ENCODE measurements around the gene BMP3. TPM values are rescaled to one million over a fixed set of nuclear protein-coding genes. Genes with fewer than 3 reads are reported as not detected.

BMP3 gene
- 0.07 TPM in 2 of 3 replicates, not detected in the other for total RNA-seq

DNA sequence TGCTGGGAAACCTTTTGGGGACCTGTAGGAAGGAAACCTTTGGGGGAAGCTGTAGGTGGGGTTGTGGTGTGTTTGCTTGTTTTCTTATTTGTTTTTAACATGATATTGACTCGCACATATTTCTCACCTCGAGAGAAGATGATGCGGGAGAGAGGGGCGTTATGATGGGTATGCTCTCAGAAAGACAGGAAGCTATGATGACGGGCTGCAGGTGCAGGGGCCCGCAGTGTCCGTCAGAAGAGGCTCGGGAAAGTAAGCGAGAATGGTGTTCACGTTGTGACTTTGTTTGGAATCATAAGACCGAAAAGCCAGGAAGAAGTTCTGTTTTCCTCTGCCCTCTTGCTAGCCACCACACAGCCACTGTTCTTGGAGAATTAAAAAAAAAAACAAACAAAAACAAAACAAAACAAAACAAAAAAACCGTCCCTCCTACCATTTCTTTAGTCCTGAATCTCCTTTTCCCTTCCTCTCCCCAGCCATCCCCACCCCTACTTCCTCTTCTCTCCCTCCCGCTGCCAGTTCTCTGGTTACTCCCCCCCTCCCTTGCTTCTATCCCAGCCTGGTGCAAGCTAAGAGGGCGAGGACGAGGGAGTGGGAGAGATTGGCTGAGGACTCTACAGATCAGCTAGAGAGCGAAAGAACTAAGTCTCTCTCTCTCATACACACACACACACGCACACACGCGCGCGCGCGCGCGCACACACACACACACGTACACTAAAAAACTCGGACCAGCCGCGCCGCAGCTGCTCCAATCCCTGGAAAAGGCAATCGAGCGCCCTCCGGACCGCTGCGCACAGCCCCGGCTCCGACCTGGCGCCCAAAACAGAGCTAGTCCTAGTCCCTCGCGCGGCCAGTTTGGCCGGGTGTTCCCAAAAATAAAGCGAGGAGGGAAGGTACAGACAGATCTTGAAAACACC lies at the start of gene BMP3:
Gene BMP3, plus strand, starts transcription at position 648 of the 920 bp plus-strand sequence. CDS start 577 bp downstream, outside the sequence.
- peak in 1 of 2 experiments; percentile 47 for DNase-seq (ENCODE audit: low spot score in 2 of 2, unreplicated experiment in 2 of 2)
- peaks cover 100% of the 10 kb centered on the region for H3K27me3 Mint-ChIP-seq (ENCODE audit: low read depth)
- TF ChIP-seq, protein P1, sequence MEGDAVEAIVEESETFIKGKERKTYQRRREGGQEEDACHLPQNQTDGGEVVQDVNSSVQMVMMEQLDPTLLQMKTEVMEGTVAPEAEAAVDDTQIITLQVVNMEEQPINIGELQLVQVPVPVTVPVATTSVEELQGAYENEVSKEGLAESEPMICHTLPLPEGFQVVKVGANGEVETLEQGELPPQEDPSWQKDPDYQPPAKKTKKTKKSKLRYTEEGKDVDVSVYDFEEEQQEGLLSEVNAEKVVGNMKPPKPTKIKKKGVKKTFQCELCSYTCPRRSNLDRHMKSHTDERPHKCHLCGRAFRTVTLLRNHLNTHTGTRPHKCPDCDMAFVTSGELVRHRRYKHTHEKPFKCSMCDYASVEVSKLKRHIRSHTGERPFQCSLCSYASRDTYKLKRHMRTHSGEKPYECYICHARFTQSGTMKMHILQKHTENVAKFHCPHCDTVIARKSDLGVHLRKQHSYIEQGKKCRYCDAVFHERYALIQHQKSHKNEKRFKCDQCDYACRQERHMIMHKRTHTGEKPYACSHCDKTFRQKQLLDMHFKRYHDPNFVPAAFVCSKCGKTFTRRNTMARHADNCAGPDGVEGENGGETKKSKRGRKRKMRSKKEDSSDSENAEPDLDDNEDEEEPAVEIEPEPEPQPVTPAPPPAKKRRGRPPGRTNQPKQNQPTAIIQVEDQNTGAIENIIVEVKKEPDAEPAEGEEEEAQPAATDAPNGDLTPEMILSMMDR (IDR thresholded peaks at IDR 0.05; ENCODE audit: unreplicated experiment): no peak

DNA sequence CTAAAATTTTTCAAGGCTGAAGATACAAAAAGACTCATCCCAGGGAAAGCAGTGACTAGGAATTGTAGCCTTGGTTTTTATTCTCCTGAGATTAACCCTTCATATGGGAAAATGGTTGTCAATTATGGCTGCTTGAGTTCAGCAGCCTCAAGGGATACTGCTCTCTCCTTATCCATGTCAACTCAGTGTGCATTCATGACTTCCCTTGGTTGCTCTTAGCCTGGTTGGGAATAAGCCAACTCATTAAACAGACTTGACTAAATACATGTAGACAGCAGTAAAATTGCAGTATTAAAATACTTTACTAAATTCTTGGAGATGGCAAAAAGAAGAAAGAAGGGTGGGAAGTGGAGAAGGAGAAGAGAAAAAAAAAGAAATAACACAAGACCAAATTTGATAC lies 44.5 kb upstream of the BMP3 start:
- H3K4me3 Mint-ChIP-seq: no peak overlapping the region
- no peak overlapping the region for H3K27ac Mint-ChIP-seq
- H3K27me3 Mint-ChIP-seq (ENCODE audit: low read depth): peaks cover 34% of the 10 kb centered on the region
- no peaks in the 10 kb centered on the region for H3K36me3 Mint-ChIP-seq
- TF ChIP-seq, protein P1 (IDR thresholded peaks at IDR 0.05; ENCODE audit: unreplicated experiment): no peak
- no peak for DNase-seq (ENCODE audit: low spot score in 2 of 2, unreplicated experiment in 2 of 2)
- H3K9me3 Mint-ChIP-seq: no peaks in the 10 kb centered on the region
- H3K4me1 Mint-ChIP-seq: peaks cover 2% of the 10 kb centered on the region

More for the DNA sequence above, at the start of gene BMP3:
- H3K36me3 Mint-ChIP-seq: no peaks in the 10 kb centered on the region
- H3K4me1 Mint-ChIP-seq: peaks cover 24% of the 10 kb centered on the region
- no peaks in the 10 kb centered on the region for H3K9me3 Mint-ChIP-seq
- peak within 1 kb of the TSS; percentile 81 for H3K4me3 Mint-ChIP-seq
- peak within 1 kb of the TSS; percentile 31 for H3K27ac Mint-ChIP-seq

GRCh38 chr4:80989921-80990544 lies 40.5 kb upstream of the BMP3 start:
- no peak overlapping the region for H3K27ac Mint-ChIP-seq
- H3K9me3 Mint-ChIP-seq: no peaks in the 10 kb centered on the region
- no peak overlapping the region for H3K4me3 Mint-ChIP-seq
- peaks cover 2% of the 10 kb centered on the region for H3K4me1 Mint-ChIP-seq
- TF ChIP-seq, protein P1 (IDR thresholded peaks at IDR 0.05; ENCODE audit: unreplicated experiment): peak; percentile 94
- DNase-seq (ENCODE audit: low spot score in 2 of 2, unreplicated experiment in 2 of 2): no peak
- no peaks in the 10 kb centered on the region for H3K36me3 Mint-ChIP-seq
- H3K27me3 Mint-ChIP-seq (ENCODE audit: low read depth): peaks cover 27% of the 10 kb centered on the region

GRCh38 chr4:80990851-80991250 lies 39.7 kb upstream of the BMP3 start:
- H3K4me3 Mint-ChIP-seq: no peak overlapping the region
- peaks cover 24% of the 10 kb centered on the region for H3K27me3 Mint-ChIP-seq (ENCODE audit: low read depth)
- H3K27ac Mint-ChIP-seq: no peak overlapping the region
- TF ChIP-seq, protein P1 (IDR thresholded peaks at IDR 0.05; ENCODE audit: unreplicated experiment): no peak
- H3K4me1 Mint-ChIP-seq: peaks cover 2% of the 10 kb centered on the region
- no peak for DNase-seq (ENCODE audit: low spot score in 2 of 2, unreplicated experiment in 2 of 2)
- no peaks in the 10 kb centered on the region for H3K36me3 Mint-ChIP-seq
- H3K9me3 Mint-ChIP-seq: no peaks in the 10 kb centered on the region

DNA sequence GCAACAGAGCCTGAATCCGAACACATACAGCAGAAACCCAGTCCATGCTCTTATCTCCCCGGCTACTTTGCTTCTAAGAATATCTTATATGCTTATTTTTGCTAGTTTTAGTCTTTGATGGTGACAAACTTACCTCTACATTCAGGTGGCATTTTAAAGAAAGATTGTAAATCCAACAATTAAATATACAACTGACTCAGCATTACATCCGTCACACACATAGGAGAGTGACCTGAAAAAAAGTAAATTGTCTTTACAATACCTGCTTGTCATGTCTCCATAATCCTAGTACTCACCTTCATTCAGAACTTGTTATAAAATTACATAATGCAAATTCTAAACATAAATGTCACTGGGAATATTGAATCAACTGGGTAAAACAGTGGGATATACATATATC lies 30.6 kb upstream of the BMP3 start:
- no peak overlapping the region for H3K27ac Mint-ChIP-seq
- H3K36me3 Mint-ChIP-seq: no peaks in the 10 kb centered on the region
- H3K27me3 Mint-ChIP-seq (ENCODE audit: low read depth): peaks cover 19% of the 10 kb centered on the region
- no peak overlapping the region for H3K4me3 Mint-ChIP-seq
- no peaks in the 10 kb centered on the region for H3K4me1 Mint-ChIP-seq
- DNase-seq (ENCODE audit: low spot score in 2 of 2, unreplicated experiment in 2 of 2): no peak
- TF ChIP-seq, protein P1 (IDR thresholded peaks at IDR 0.05; ENCODE audit: unreplicated experiment): no peak
- H3K9me3 Mint-ChIP-seq: no peaks in the 10 kb centered on the region
